ENCODE data around the gene HYAL4.

HYAL4 gene, protein sequence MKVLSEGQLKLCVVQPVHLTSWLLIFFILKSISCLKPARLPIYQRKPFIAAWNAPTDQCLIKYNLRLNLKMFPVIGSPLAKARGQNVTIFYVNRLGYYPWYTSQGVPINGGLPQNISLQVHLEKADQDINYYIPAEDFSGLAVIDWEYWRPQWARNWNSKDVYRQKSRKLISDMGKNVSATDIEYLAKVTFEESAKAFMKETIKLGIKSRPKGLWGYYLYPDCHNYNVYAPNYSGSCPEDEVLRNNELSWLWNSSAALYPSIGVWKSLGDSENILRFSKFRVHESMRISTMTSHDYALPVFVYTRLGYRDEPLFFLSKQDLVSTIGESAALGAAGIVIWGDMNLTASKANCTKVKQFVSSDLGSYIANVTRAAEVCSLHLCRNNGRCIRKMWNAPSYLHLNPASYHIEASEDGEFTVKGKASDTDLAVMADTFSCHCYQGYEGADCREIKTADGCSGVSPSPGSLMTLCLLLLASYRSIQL

DNA sequence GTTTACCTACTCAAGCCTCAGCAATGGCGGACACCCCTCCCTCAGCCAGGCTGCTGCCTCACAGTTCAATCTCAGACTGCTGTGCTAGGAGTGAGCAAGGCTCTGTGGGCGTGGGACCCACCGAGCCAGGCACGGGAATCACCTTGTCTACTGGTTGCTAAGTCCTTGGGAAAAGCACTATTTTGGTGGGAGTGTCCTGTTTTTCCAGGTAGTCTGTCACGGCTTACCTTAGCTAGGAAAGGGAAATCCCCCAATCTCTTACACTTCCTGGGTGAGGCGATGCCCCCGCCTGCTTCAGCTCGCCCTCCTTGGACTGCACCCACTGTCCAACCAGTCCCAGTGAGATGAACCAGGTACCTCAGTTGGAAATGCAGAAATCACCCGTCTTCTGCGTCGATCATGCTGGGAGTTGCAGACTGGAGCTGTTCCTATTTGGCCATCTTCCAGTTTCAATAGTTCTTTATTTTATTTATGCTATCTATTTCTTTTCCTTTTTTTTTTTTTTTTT lies at the start of gene HYAL4:
Gene HYAL4 (plus strand): TSS at position 458 of the 508 bp plus-strand sequence. CDS start 23,105 bp downstream, outside the sequence.
- TF ChIP-seq, protein P1, sequence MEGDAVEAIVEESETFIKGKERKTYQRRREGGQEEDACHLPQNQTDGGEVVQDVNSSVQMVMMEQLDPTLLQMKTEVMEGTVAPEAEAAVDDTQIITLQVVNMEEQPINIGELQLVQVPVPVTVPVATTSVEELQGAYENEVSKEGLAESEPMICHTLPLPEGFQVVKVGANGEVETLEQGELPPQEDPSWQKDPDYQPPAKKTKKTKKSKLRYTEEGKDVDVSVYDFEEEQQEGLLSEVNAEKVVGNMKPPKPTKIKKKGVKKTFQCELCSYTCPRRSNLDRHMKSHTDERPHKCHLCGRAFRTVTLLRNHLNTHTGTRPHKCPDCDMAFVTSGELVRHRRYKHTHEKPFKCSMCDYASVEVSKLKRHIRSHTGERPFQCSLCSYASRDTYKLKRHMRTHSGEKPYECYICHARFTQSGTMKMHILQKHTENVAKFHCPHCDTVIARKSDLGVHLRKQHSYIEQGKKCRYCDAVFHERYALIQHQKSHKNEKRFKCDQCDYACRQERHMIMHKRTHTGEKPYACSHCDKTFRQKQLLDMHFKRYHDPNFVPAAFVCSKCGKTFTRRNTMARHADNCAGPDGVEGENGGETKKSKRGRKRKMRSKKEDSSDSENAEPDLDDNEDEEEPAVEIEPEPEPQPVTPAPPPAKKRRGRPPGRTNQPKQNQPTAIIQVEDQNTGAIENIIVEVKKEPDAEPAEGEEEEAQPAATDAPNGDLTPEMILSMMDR (IDR thresholded peaks at IDR 0.05; ENCODE audit: low read depth, low read length): no peak

GRCh38 chr7:123795917-123796316 lies 49.1 kb upstream of the HYAL4 start:
- H3K27me3 ChIP-seq (ENCODE audit: insufficient read depth, low read depth, severe bottlenecking): no peaks in the 10 kb centered on the region

More for the DNA sequence above, at the start of gene HYAL4:
- Histone ChIP-seq H3K27ac (no peak within 1 kb of the TSS), H3K9me3 (ENCODE audit: severe bottlenecking) (no peaks in the 10 kb centered on the region), H3K27me3 (ENCODE audit: insufficient read depth, low read depth, severe bottlenecking) (no peaks in the 10 kb centered on the region), H3K36me3 (no peaks in the 10 kb centered on the region), H3K4me3 (ENCODE audit: low read depth, low read length) (no peak within 1 kb of the TSS)
- DNase-seq: no peak

GRCh38 chr7:123796568-123796967 lies 48.4 kb upstream of the HYAL4 start:
- no peaks in the 10 kb centered on the region for H3K9me3 ChIP-seq (ENCODE audit: severe bottlenecking)
- no peaks in the 10 kb centered on the region for H3K36me3 ChIP-seq
- no peak overlapping the region for H3K4me3 ChIP-seq (ENCODE audit: low read depth, low read length)
- H3K27ac ChIP-seq: no peak overlapping the region
- H3K27me3 ChIP-seq (ENCODE audit: insufficient read depth, low read depth, severe bottlenecking): no peaks in the 10 kb centered on the region
- TF ChIP-seq, protein P1 (IDR thresholded peaks at IDR 0.05; ENCODE audit: low read depth, low read length): no peak
- no peak for DNase-seq

More at GRCh38 chr7:123795917-123796316, 49.1 kb upstream of the HYAL4 start:
- no peaks in the 10 kb centered on the region for H3K36me3 ChIP-seq
- TF ChIP-seq, protein P1 (IDR thresholded peaks at IDR 0.05; ENCODE audit: low read depth, low read length): no peak
- DNase-seq: no peak
- H3K27ac ChIP-seq: no peak overlapping the region
- H3K4me3 ChIP-seq (ENCODE audit: low read depth, low read length): no peak overlapping the region
- no peaks in the 10 kb centered on the region for H3K9me3 ChIP-seq (ENCODE audit: severe bottlenecking)

DNA sequence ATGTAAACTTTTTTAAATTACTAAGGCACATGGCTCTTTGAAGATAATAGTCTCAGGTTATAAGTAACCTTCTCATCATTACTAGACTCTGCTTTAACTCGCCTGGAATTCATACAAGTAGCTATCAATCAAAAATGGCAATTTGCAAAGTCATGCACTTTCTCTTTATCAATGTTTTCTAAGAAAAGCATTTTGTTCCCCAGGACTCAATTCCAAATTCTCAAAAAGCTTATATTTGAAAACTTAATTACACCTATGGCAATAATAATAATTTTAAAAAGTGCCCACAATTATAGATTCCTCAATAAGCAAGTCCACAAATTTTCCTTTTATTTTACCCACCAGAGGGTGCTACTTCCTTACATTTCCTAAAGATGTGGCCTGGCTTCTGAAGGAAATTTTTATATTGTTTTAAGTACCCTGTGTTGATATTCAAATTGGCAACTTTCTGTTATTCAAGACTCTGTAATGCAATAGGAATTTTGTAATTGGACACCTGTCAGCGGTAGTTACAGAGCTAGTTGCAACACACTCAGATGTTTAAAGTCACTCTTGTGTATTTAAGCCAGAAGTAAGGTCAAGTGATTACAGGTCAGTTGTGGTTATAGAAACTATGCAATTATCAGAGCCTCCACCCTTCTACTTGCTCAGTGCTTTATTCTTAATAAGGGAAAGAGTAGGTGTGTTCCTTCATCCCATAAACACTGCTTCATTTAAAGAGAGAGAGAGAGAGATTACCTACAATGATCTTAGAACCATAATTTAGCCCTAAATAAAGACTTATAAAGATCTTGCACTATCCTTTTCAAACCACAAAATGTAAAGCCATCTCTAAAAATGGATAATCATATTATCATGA lies 47.1 kb upstream of the HYAL4 start:
- no peak overlapping the region for H3K27ac ChIP-seq
- DNase-seq: no peak
- TF ChIP-seq, protein P1 (IDR thresholded peaks at IDR 0.05; ENCODE audit: low read depth, low read length): no peak
- no peaks in the 10 kb centered on the region for H3K9me3 ChIP-seq (ENCODE audit: severe bottlenecking)
- H3K4me3 ChIP-seq (ENCODE audit: low read depth, low read length): no peak overlapping the region
- no peaks in the 10 kb centered on the region for H3K36me3 ChIP-seq
- no peaks in the 10 kb centered on the region for H3K27me3 ChIP-seq (ENCODE audit: insufficient read depth, low read depth, severe bottlenecking)

DNA sequence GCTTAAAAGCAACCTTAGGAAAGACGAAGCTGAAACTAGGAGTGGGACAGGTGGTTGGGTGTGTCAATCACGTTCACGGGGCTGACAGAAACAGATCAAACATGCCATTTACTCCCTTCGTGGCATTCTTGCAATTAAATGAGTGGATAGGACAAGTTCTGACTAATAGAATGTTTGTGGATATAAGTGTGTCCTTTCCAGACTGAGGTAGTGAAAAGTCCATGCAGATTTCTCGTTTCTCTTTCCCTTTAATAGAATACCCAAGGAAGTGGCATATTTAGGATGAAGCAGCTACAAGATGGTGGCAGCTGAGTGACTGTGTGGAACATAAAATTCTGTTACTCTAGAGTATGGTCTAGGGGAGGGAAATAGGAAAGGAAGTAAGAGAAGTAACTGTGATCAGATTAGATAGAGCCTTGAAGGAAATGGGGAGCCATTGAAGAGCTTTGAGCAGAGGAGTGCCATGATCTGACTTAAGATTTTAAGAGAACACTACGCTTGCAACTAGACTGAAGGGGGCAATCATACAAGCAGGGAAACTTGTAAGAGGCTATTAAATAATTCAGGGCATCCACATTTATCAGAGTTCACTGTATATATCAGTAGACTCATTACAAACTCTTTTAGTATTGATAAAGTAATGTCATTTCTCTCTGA lies 46.3 kb upstream of the HYAL4 start:
- Histone ChIP-seq H3K9me3 (ENCODE audit: severe bottlenecking) (no peaks in the 10 kb centered on the region), H3K27me3 (ENCODE audit: insufficient read depth, low read depth, severe bottlenecking) (no peaks in the 10 kb centered on the region), H3K36me3 (no peaks in the 10 kb centered on the region), H3K27ac (no peak overlapping the region), H3K4me3 (ENCODE audit: low read depth, low read length) (no peak overlapping the region)
- TF ChIP-seq, protein P1 (IDR thresholded peaks at IDR 0.05; ENCODE audit: low read depth, low read length): no peak
- DNase-seq: no peak

All from WERI-Rb-1 (cell line).